OCI-LY1 (cell line): ENCODE measurements around the gene SDK2.

Experiments
- EZH2 ChIP-seq: fragments of 200-600 bp; sonication (generic), shearing (Covaris generic); IDR thresholded peaks from 2 replicates; pipeline ENCODE4 v1.8.0; 2017; ENCODE audit warnings: borderline replicate concordance, mixed run types, mild to moderate bottlenecking, antibody characterized with exemption, low read length, moderate library complexity, mixed read lengths
- TF ChIP-seq, protein P1 (sequence below): fragments of 200-600 bp; sonication (generic), shearing (Covaris generic); IDR thresholded peaks from 2 replicates; pipeline ENCODE4 v1.5.1; 2017; ENCODE audit warnings: mild to moderate bottlenecking, antibody characterized with exemption, low read length, moderate library complexity, mixed read lengths

DNA sequence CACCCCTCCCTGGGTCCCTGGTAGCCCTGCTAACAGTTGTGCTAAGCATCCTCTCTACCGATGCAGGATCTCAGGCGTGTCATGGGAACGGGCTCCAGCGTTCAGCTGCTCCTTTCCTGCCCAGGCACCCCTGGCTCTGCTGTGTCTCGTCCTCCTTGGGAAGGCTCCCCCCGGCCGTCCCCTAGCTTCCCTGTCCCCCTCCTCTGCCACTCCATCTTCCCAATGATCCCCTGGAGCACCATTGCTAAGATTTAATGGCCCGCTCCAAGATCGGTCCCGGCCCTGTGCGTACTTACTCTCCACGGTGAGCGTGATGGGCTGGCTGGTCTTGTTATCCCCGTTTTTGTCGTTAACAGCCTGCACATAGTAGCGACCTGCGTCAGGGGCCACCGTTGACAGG lies 196.9 kb downstream of the SDK2 start:
- TF ChIP-seq, protein P1, sequence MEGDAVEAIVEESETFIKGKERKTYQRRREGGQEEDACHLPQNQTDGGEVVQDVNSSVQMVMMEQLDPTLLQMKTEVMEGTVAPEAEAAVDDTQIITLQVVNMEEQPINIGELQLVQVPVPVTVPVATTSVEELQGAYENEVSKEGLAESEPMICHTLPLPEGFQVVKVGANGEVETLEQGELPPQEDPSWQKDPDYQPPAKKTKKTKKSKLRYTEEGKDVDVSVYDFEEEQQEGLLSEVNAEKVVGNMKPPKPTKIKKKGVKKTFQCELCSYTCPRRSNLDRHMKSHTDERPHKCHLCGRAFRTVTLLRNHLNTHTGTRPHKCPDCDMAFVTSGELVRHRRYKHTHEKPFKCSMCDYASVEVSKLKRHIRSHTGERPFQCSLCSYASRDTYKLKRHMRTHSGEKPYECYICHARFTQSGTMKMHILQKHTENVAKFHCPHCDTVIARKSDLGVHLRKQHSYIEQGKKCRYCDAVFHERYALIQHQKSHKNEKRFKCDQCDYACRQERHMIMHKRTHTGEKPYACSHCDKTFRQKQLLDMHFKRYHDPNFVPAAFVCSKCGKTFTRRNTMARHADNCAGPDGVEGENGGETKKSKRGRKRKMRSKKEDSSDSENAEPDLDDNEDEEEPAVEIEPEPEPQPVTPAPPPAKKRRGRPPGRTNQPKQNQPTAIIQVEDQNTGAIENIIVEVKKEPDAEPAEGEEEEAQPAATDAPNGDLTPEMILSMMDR, result no peak
- no peak for TF ChIP-seq EZH2
